Gastrocnemius medialis (tissue), 4 donors: Measurements from ENCODE around the gene ADRA2B.

ENCODE experiments used
- POLR2A ChIP-seq, 2 donors: fragments of 450-650 bp; IDR thresholded peaks; one replicate each; pipeline ENCODE4 v1.6.1; 2017; ENCODE audit warnings: antibody characterized with exemption in 2 of 2, mild to moderate bottlenecking in 2 of 2, moderate library complexity in 2 of 2
- TF ChIP-seq, protein P1 (sequence below), 5 experiments: fragments of 450-650 bp in 3 of 5; fragments of 200-600 bp in 2 of 5; sonication (generic) in 2 of 5; IDR thresholded peaks in 4 of 5; conservative IDR thresholded peaks in 1 of 5; 1 replicate in 4 of 5; 2 replicates in 1 of 5; pipeline ENCODE4 v1.5.1; 2016 to 2019; ENCODE audit warnings: antibody characterized with exemption in 5 of 5, mild to moderate bottlenecking in 3 of 5, moderate library complexity in 3 of 5

DNA sequence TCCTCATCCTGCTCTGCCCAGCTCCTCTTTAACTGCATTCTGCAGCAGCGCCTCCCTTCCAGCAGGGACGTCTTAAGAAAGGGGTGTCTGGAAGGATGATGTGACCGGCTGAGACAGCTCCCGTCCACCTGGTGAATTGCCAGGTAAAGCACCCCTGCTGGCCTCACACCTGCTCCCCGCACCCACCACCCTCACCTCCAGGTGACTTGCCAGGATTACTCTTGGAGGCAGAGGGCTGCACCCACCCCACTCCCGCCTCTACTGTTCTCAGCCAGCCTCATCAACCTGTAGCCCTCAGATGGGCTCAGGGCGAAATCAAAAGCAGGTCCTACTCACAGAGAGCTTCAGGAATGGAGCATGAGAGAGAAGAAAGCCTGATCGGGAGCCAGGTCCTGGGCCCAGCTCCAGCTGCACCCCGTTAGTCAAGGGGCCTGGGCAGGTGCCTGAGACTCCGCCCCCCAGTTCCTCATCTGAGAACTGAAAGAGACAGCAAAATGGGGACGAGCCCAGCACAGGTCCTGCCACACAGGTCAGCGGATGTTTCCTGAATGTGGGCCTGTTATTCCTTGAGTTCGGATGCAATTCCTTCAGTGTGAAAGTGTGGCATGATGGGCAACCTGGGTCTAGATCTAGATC is 5.6 kb downstream of the ADRA2B start:
- TF ChIP-seq, protein P1, sequence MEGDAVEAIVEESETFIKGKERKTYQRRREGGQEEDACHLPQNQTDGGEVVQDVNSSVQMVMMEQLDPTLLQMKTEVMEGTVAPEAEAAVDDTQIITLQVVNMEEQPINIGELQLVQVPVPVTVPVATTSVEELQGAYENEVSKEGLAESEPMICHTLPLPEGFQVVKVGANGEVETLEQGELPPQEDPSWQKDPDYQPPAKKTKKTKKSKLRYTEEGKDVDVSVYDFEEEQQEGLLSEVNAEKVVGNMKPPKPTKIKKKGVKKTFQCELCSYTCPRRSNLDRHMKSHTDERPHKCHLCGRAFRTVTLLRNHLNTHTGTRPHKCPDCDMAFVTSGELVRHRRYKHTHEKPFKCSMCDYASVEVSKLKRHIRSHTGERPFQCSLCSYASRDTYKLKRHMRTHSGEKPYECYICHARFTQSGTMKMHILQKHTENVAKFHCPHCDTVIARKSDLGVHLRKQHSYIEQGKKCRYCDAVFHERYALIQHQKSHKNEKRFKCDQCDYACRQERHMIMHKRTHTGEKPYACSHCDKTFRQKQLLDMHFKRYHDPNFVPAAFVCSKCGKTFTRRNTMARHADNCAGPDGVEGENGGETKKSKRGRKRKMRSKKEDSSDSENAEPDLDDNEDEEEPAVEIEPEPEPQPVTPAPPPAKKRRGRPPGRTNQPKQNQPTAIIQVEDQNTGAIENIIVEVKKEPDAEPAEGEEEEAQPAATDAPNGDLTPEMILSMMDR (IDR thresholded peaks at IDR 0.05 in 4 of 5, conservative IDR thresholded peaks at IDR 0.05 in 1 of 5), result no peak
- TF ChIP-seq POLR2A (IDR thresholded peaks at IDR 0.05), result no peak
